ENCODE data around the gene CIRBP.

DNA sequence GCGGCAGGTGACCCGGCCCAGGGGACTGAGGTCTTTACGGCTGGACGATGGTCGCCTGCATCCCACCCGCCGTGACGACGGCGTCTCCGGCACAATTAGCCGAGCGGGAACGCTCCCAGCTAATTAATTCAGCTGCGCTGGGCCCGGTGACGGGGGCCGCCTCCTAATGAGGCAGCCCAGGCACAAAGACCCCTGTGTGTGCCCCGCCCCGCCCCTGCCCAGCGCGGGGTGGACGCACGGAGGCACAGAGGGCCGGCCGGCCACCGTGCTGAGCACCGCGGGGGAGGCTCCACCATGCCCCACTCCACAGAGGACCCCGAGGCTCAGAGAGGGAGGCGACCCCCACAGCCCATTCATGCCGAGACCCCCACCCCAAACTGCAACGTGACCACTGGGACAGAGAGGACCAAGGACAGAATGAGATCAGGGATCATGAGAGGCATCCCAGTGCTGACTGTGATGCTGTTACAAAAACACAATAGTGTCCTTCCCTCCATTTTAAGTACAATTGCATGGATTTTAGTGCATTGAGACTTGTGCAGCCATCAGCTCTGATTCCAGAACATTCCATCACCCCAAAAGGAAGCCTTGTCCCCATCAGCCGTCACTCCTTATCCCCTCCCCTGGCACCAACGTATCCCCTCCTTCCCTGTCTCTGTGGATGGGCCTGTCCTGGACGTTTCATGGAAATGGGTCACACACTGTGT lies 33.6 kb downstream of the CIRBP start:
- TF ChIP-seq JUND (IDR thresholded peaks at IDR 0.05): no peak
- TF ChIP-seq, protein P1, sequence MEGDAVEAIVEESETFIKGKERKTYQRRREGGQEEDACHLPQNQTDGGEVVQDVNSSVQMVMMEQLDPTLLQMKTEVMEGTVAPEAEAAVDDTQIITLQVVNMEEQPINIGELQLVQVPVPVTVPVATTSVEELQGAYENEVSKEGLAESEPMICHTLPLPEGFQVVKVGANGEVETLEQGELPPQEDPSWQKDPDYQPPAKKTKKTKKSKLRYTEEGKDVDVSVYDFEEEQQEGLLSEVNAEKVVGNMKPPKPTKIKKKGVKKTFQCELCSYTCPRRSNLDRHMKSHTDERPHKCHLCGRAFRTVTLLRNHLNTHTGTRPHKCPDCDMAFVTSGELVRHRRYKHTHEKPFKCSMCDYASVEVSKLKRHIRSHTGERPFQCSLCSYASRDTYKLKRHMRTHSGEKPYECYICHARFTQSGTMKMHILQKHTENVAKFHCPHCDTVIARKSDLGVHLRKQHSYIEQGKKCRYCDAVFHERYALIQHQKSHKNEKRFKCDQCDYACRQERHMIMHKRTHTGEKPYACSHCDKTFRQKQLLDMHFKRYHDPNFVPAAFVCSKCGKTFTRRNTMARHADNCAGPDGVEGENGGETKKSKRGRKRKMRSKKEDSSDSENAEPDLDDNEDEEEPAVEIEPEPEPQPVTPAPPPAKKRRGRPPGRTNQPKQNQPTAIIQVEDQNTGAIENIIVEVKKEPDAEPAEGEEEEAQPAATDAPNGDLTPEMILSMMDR (IDR thresholded peaks at IDR 0.05; ENCODE audit: low read depth, low read length, missing input control): no peak
- TF ChIP-seq, protein P2, sequence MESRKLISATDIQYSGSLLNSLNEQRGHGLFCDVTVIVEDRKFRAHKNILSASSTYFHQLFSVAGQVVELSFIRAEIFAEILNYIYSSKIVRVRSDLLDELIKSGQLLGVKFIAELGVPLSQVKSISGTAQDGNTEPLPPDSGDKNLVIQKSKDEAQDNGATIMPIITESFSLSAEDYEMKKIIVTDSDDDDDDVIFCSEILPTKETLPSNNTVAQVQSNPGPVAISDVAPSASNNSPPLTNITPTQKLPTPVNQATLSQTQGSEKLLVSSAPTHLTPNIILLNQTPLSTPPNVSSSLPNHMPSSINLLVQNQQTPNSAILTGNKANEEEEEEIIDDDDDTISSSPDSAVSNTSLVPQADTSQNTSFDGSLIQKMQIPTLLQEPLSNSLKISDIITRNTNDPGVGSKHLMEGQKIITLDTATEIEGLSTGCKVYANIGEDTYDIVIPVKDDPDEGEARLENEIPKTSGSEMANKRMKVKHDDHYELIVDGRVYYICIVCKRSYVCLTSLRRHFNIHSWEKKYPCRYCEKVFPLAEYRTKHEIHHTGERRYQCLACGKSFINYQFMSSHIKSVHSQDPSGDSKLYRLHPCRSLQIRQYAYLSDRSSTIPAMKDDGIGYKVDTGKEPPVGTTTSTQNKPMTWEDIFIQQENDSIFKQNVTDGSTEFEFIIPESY (IDR thresholded peaks at IDR 0.05): no peak
- TF ChIP-seq RAD21 (IDR thresholded peaks at IDR 0.05): no peak
- no peak for TF ChIP-seq FOXA2 (IDR thresholded peaks at IDR 0.05)
- no peak for TF ChIP-seq YY1 (IDR thresholded peaks at IDR 0.05)
- no peak for TF ChIP-seq GABPA (IDR thresholded peaks at IDR 0.05 in 1 of 2, conservative IDR thresholded peaks at IDR 0.05 in 1 of 2)
- TF ChIP-seq FOXA1 (IDR thresholded peaks at IDR 0.05): no peak
- TF ChIP-seq, protein P3, sequence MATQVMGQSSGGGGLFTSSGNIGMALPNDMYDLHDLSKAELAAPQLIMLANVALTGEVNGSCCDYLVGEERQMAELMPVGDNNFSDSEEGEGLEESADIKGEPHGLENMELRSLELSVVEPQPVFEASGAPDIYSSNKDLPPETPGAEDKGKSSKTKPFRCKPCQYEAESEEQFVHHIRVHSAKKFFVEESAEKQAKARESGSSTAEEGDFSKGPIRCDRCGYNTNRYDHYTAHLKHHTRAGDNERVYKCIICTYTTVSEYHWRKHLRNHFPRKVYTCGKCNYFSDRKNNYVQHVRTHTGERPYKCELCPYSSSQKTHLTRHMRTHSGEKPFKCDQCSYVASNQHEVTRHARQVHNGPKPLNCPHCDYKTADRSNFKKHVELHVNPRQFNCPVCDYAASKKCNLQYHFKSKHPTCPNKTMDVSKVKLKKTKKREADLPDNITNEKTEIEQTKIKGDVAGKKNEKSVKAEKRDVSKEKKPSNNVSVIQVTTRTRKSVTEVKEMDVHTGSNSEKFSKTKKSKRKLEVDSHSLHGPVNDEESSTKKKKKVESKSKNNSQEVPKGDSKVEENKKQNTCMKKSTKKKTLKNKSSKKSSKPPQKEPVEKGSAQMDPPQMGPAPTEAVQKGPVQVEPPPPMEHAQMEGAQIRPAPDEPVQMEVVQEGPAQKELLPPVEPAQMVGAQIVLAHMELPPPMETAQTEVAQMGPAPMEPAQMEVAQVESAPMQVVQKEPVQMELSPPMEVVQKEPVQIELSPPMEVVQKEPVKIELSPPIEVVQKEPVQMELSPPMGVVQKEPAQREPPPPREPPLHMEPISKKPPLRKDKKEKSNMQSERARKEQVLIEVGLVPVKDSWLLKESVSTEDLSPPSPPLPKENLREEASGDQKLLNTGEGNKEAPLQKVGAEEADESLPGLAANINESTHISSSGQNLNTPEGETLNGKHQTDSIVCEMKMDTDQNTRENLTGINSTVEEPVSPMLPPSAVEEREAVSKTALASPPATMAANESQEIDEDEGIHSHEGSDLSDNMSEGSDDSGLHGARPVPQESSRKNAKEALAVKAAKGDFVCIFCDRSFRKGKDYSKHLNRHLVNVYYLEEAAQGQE (IDR thresholded peaks at IDR 0.05): no peak
- TF ChIP-seq, protein P4, sequence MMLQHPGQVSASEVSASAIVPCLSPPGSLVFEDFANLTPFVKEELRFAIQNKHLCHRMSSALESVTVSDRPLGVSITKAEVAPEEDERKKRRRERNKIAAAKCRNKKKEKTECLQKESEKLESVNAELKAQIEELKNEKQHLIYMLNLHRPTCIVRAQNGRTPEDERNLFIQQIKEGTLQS (IDR thresholded peaks at IDR 0.05): no peak
- TF ChIP-seq TAF1 (conservative IDR thresholded peaks at IDR 0.05): no peak
- no peak for TF ChIP-seq RXRA (IDR thresholded peaks at IDR 0.05)

All from liver (tissue), 3 donors.